Measurements from ENCODE around the gene SLC25A25. TPM values are rescaled to one million over a fixed set of nuclear protein-coding genes. Genes with fewer than 3 reads are reported as not detected.

The SLC25A25 gene
- total and polyA plus RNA-seq, 10 of the 15 experiments (the other 5 are each of a cell fraction or from before 2014, with no cell fraction given), result 0.04 to 17.1 (median 12.4) TPM; not detected in 1

GRCh38 chr9:128078504-128079434 is 10.7 kb downstream of the SLC25A25 start:
- ChIA-PET RAD21 (ENCODE audit: unreplicated experiment) (interaction anchor here (0.6 to 2.3 kb wide), 4 partner anchors 7 to 108 kb away, joined by 3 to 8 read pairs (median 3); partner anchors contain the start of gene NAIF1), POLR2A (interaction anchor here (0.6 to 1.8 kb wide), 3 partner anchors 11 to 690 kb away, joined by 3 to 13 read pairs (median 5); partner anchors contain the start of genes NAIF1 and SLC25A25), SMC1A (ENCODE audit: uncharacterized antibody, unreplicated experiment) (interaction anchor here (0.6 to 1.6 kb wide), 10 partner anchors 9 to 137 kb away, joined by 3 to 6 read pairs (median 4); partner anchors contain the start of gene NAIF1), CTCF (interaction anchor here (0.9 to 1.6 kb wide), 8 partner anchors 14 to 137 kb away, joined by 3 to 7 read pairs (median 4); no protein-coding TSS in a partner anchor)
- Histone ChIP-seq H3K9ac (ENCODE audit: control insufficient read depth, insufficient read depth, low read length) (no peak overlapping the region), H3K4me3 (no peak overlapping the region; the same call in 1 of the 2 replicates), H3K27me3 (replicated peaks in 1 of 2; ENCODE audit: control insufficient read depth in 2 of 2, insufficient read depth in 2 of 2, low read length in 1 of 2) (no peaks in the 10 kb centered on the region), H3K4me2 (ENCODE audit: control insufficient read depth, insufficient read depth) (no peak overlapping the region), H3K27ac (ENCODE audit: control insufficient read depth, insufficient read depth) (peak overlapping the region; percentile 13; the same call in 1 of the 2 replicates), H3K4me1 (ENCODE audit: control insufficient read depth, insufficient read depth, low read length) (peaks cover 34% of the 10 kb centered on the region), H3K79me2 (ENCODE audit: control insufficient read depth, insufficient read depth, low read length) (peaks cover 63% of the 10 kb centered on the region), H4K20me1 (ENCODE audit: control insufficient read depth, insufficient read depth) (no peaks in the 10 kb centered on the region), H3K36me3 (ENCODE audit: control insufficient read depth in 2 of 2, insufficient read depth in 2 of 2, low read length in 1 of 2) (peaks cover 0 to 6% of the 10 kb centered on the region in 2 experiments; a peak in 2 of 4 replicates), H2AFZ (ENCODE audit: control insufficient read depth, low read depth, low read length) (no peak overlapping the region), H3K9me3 (replicated peaks; ENCODE audit: control insufficient read depth, insufficient read depth, low read length) (no peaks in the 10 kb centered on the region; the same call in 2 of the 3 replicates)
- WGBS (ENCODE audit: insufficient coverage, insufficient replicate concordance, low lambda C conversion rate, missing lambda C conversion rate), result 93% methylated on average over 11 of the region's 11 CpGs
- peak; percentile 15; the same call in 2 of the 3 replicates for ATAC-seq
- BruUV-seq (replicated peaks), result no TSS peak
- intact Hi-C loops (cut with micrococcal nuclease; ENCODE audit: unreplicated experiment), result no loop called here
- DNase-seq (ENCODE audit: low read depth, low spot score), result no peak
- TF ChIP-seq EED (IDR thresholded peaks at IDR 0.05; ENCODE audit: low read depth) (peak; percentile 50; the same call in 1 of the 2 replicates), HDAC6 (IDR thresholded peaks at IDR 0.05; ENCODE audit: unreplicated experiment) (no peak), YBX1 (IDR thresholded peaks at IDR 0.05) (no peak), SPI1 (IDR thresholded peaks at IDR 0.05; ENCODE audit: borderline replicate concordance, insufficient read depth, low read depth, low read length) (peak; percentile 81)
- FAIRE-seq, result no peak
- in situ Hi-C loops (cut with MboI), result no loop called here

All from GM12878 (cell line).